K562 (cell line): ENCODE results near the gene TAF4. TPM values are rescaled to one million over a fixed set of nuclear protein-coding genes. Genes with fewer than 3 reads are reported as not detected.

Experiments
- ATAC-seq: fragments of 200-7000 bp; cut with Tn5 transposase; 3 replicates; pipeline ENCODE4 v1.9.1; 2020; ENCODE audit warnings: moderate library complexity
- BruUV-seq: library from RNA; stranded (reverse); fragments of 400-500 nt; replicated peaks from 2 replicates; lab custom pipeline; 2021; lab: Mats Ljungman, UMichigan
- CTCF ChIA-PET: fragments of 300-600 bp; formaldehyde crosslinking; extraction: SDS; loops from one replicate; lab custom pipeline; 2021; ENCODE audit warnings: low intra/inter-chr PET ratio; lab: Yijun Ruan, JAX
- POLR2A ChIA-PET: fragments of 300-600, 350-650 bp; sonication (Branson Sonifier 250); formaldehyde crosslinking; extraction: SDS; loops from one replicate; lab custom pipeline; 2021; ENCODE audit warnings: antibody characterized with exemption, inconsistent platforms; lab: Yijun Ruan, JAX
- DNase-seq, 4 experiments: peaks; one replicate each; pipeline versions ENCODE4 v3.0.0 to v3.0.0-alpha.2; 2011 to 2018; ENCODE audit warnings: low spot score in 3 of 4, mixed read lengths in 3 of 4; ENCODE audit errors: extremely low read depth in 1 of 4
- FAIRE-seq: peaks from 2 replicates; lab custom pipeline; 2011; peaks lifted over from hg19 to GRCh38; lab: Jason Lieb, UNC
- H2AFZ ChIP-seq: 2 replicates; pipeline ENCODE4 v1.6.0; 2011; ENCODE audit warnings: low read depth, low read length, control low read depth, inconsistent platforms
- H3K27ac ChIP-seq: fragments of 200-600 bp; 3 replicates; pipeline ENCODE4 v1.8.0; 2011; ENCODE audit warnings: low read depth, mild to moderate bottlenecking, control low read depth, inconsistent platforms, low read length, moderate library complexity, mixed read lengths; ENCODE audit errors: extremely low read depth
- H3K27me3 ChIP-seq, 2 experiments: fragments of 300-600 bp in 1 of 2; 2 replicates in 1 of 2; 3 replicates in 1 of 2; pipeline versions ENCODE4 v1.6.0 to v1.8.0; 2011; ENCODE audit warnings: inconsistent platforms in 2 of 2, low read length in 2 of 2, mild to moderate bottlenecking in 1 of 2, mixed read lengths in 1 of 2, moderate library complexity in 1 of 2; ENCODE audit not compliant: control insufficient read depth in 2 of 2, insufficient read depth in 2 of 2
- H3K36me3 ChIP-seq: fragments of 300-600 bp; 3 replicates; pipeline ENCODE4 v1.8.0; 2011; ENCODE audit warnings: mild to moderate bottlenecking, low read length, inconsistent platforms; ENCODE audit not compliant: control insufficient read depth, insufficient read depth
- H3K4me1 ChIP-seq, 2 experiments: fragments of 200-600 bp in 1 of 2; replicated peaks in 1 of 2; 2 replicates in 1 of 2; 3 replicates in 1 of 2; pipeline versions ENCODE4 v1.5.1 to v1.8.0; 2011; ENCODE audit warnings: inconsistent platforms in 2 of 2, low read length in 2 of 2, mild to moderate bottlenecking in 1 of 2, mixed read lengths in 1 of 2, moderate library complexity in 1 of 2; ENCODE audit not compliant: control insufficient read depth in 2 of 2, insufficient read depth in 2 of 2
- H3K4me2 ChIP-seq: 2 replicates; pipeline ENCODE4 v1.6.1; 2011; ENCODE audit warnings: low read length, control low read depth, inconsistent platforms, mixed read lengths; ENCODE audit not compliant: insufficient read depth
- H3K4me3 ChIP-seq: fragments of 200-600 bp; sonication (generic), shearing (Covaris generic); 2 replicates; pipeline ENCODE4 v1.5.1; 2016; ENCODE audit warnings: control low read depth, inconsistent platforms
- H3K79me2 ChIP-seq: fragments of 200-600 bp; 3 replicates; pipeline ENCODE4 v1.8.0; 2011; ENCODE audit warnings: low read length, inconsistent platforms; ENCODE audit not compliant: control insufficient read depth, insufficient read depth
- H3K9ac ChIP-seq, 2 experiments: 2 replicates each; pipeline versions ENCODE4 v1.6.0 to v1.6.1; 2011; ENCODE audit warnings: low read depth in 2 of 2, low read length in 2 of 2, control low read depth in 1 of 2, inconsistent platforms in 1 of 2, mild to moderate bottlenecking in 1 of 2, mixed read lengths in 1 of 2; ENCODE audit not compliant: insufficient read depth in 1 of 2
- H3K9me1 ChIP-seq: one replicate; pipeline ENCODE4 v1.6.0; 2011; ENCODE audit warnings: inconsistent platforms, mild to moderate bottlenecking, low read length, moderate library complexity; ENCODE audit not compliant: control insufficient read depth, insufficient read depth
- H3K9me3 ChIP-seq: replicated peaks from 2 replicates; pipeline ENCODE4 v1.5.1; 2011; ENCODE audit warnings: low read depth, low read length, inconsistent platforms; ENCODE audit not compliant: control insufficient read depth, insufficient read depth
- H4K20me1 ChIP-seq: replicated peaks from 2 replicates; pipeline ENCODE4 v1.6.1; 2011; ENCODE audit warnings: low read length, inconsistent platforms, mixed read lengths; ENCODE audit not compliant: control insufficient read depth, insufficient read depth
- BRCA1 ChIP-seq, 2 experiments: fragments of 450-650 bp in 1 of 2; sonication (generic) in 1 of 2; formaldehyde crosslinking in 1 of 2; IDR thresholded peaks; 2 replicates each; pipeline versions ENCODE4 v1.5.0 to v1.6.1; 2017 to 2020; ENCODE audit warnings: mild to moderate bottlenecking in 1 of 2, missing genetic modification reagents in 1 of 2
- BRF1 ChIP-seq: IDR thresholded peaks from 3 replicates; pipeline ENCODE4 v1.6.1; 2011; ENCODE audit warnings: borderline replicate concordance, mild to moderate bottlenecking; ENCODE audit not compliant: insufficient read length; ENCODE audit errors: extremely low read depth
- ELF4 ChIP-seq: fragments of 450-650 bp; formaldehyde crosslinking; IDR thresholded peaks from 2 replicates; pipeline ENCODE4 v1.4.0; 2022; ENCODE audit warnings: missing genetic modification characterization
- GABPB2 ChIP-seq: fragments of 250-450 bp; sonication (Bioruptor Pico); conservative IDR thresholded peaks from 2 replicates; pipeline ENCODE4 v1.5.1; 2021; ENCODE audit warnings: mild to moderate bottlenecking
- HOXB6 ChIP-seq: fragments of 250-450 bp; sonication (Bioruptor Pico); IDR thresholded peaks from 2 replicates; pipeline ENCODE4 v1.5.1; 2022; ENCODE audit warnings: mild to moderate bottlenecking, borderline replicate concordance
- NCOA4 ChIP-seq: fragments of 450-650 bp; IDR thresholded peaks from 2 replicates; pipeline ENCODE4 v1.6.1; 2018; ENCODE audit warnings: mild to moderate bottlenecking; ENCODE audit not compliant: partially characterized antibody
- NFE2L1 ChIP-seq: fragments of 450-650 bp; IDR thresholded peaks from 2 replicates; pipeline ENCODE4 v1.6.1; 2016; ENCODE audit warnings: missing genetic modification characterization, low read depth, mild to moderate bottlenecking, missing compliant biosample characterization, moderate library complexity, borderline replicate concordance
- NR2F6 ChIP-seq: fragments of 450-650 bp; formaldehyde crosslinking; IDR thresholded peaks from 2 replicates; pipeline ENCODE4 v1.4.0; 2020; ENCODE audit warnings: mild to moderate bottlenecking
- WGBS: fragments of 100-300 bp; shearing (Covaris generic); methylation state at CpG from one replicate; pipeline ENCODE4 v1.1.6; 2016; ENCODE audit warnings: low coverage, mixed read lengths; ENCODE audit not compliant: insufficient coverage; ENCODE audit errors: missing lambda C conversion rate; 5-methylcytosine and 5-hydroxymethylcytosine counted together
- in situ Hi-C: fragments of 300-500 bp; cut with MboI; formaldehyde crosslinking; loops from 4 replicates; pipeline ENCODE4 v1.15.0; 2018; ENCODE audit warnings: inconsistent platforms, mixed read lengths
- intact Hi-C: fragments of 100-400 bp; cut with micrococcal nuclease; formaldehyde crosslinking; loops from 2 replicates; pipeline ENCODE4 v1.14.2; 2022
- microRNA counts: library from miRNA; unstranded; fragments of <30 nt; microRNA quantifications from one replicate; lab custom pipeline; 2016
- microRNA-seq: library from miRNA; unstranded; fragments of <30 nt; microRNA quantifications from one replicate; pipeline ENCODE4, GENCODE V29; 2018; ENCODE audit warnings: borderline microRNAs expressed
- polyA plus RNA-seq, 8 experiments: library from polyadenylated mRNA; depleted of rRNA in 4 of 8; stranded (reverse) in 5 of 8; unstranded in 3 of 8; fragments of >200 nt; fragmentation: Nextera tagmentation in 2 of 8; fragmentation: Illumina TruSeq in 1 of 8; extraction: Ambion mirVana in 2 of 8; extraction: Trizol in 1 of 8; gene quantifications; 2 replicates each; pipeline versions ENCODE4 v1.2.1 to v1.2.3, GENCODE V29; 2011 to 2014; ENCODE audit warnings: inconsistent platforms in 1 of 8, missing spikeins in 1 of 8
- small RNA-seq: library from RNA; depleted of rRNA; stranded (forward); fragments of <200 nt; gene quantifications from one replicate; pipeline ENCODE3, GENCODE V24; 2014
- total RNA-seq, 7 experiments: library from RNA; depleted of rRNA in 6 of 7; stranded (reverse); fragments of >200 nt in 6 of 7; fragmentation: Illumina TruSeq in 2 of 7; extraction: Trizol in 2 of 7; gene quantifications; 2 replicates each; pipeline versions ENCODE4 v1.2.1 to v1.2.3, GENCODE V29; 2011 to 2021; ENCODE audit warnings: low replicate concordance in 1 of 7
- TF ChIP-seq, protein P1 (sequence below): sonication (generic); formaldehyde crosslinking; IDR thresholded peaks from 2 replicates; pipeline ENCODE4 v1.8.0; 2022; ENCODE audit warnings: missing genetic modification reagents, mild to moderate bottlenecking, borderline replicate concordance
- TF ChIP-seq, protein P2 (sequence below): fragments of 250-450 bp; sonication (Bioruptor Pico); IDR thresholded peaks from 2 replicates; pipeline ENCODE4 v1.4.0; 2020; ENCODE audit warnings: mild to moderate bottlenecking, moderate library complexity

TAF4 gene
- total and polyA plus RNA-seq, 9 of the 15 experiments (the other 6 are each of a cell fraction or from before 2014, with no cell fraction given), result 0.44 to 28.3 (median 5.6) TPM

GRCh38 chr20:61924858-61925554, 140.7 kb downstream of the TAF4 start:
- no TSS peak for BruUV-seq
- no peak overlapping the region for H3K4me2 ChIP-seq

More at GRCh38 chr20:61924858-61925554, 140.7 kb downstream of the TAF4 start:
- H4K20me1 ChIP-seq, result peaks cover 4% of the 10 kb centered on the region; the same call in 1 of the 2 replicates
- POLR2A ChIA-PET, result no interaction called here
- H3K9me1 ChIP-seq, result no peaks in the 10 kb centered on the region
- TF ChIP-seq, protein P1, sequence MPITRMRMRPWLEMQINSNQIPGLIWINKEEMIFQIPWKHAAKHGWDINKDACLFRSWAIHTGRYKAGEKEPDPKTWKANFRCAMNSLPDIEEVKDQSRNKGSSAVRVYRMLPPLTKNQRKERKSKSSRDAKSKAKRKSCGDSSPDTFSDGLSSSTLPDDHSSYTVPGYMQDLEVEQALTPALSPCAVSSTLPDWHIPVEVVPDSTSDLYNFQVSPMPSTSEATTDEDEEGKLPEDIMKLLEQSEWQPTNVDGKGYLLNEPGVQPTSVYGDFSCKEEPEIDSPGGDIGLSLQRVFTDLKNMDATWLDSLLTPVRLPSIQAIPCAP (CRISPR knock-in tag), result no peak
- TF ChIP-seq, protein P2, sequence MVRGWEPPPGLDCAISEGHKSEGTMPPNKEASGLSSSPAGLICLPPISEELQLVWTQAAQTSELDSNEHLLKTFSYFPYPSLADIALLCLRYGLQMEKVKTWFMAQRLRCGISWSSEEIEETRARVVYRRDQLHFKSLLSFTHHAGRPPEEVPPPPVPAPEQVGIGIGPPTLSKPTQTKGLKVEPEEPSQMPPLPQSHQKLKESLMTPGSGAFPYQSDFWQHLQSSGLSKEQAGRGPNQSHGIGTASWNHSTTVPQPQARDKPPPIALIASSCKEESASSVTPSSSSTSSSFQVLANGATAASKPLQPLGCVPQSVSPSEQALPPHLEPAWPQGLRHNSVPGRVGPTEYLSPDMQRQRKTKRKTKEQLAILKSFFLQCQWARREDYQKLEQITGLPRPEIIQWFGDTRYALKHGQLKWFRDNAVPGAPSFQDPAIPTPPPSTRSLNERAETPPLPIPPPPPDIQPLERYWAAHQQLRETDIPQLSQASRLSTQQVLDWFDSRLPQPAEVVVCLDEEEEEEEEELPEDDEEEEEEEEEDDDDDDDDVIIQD (CRISPR knock-in tag), result no peak
- TF ChIP-seq ELF4 (CRISPR knock-in tag) (no peak), GABPB2 (CRISPR knock-in tag) (no peak), BRCA1 (IDR thresholded peaks at IDR 0.05) (no peak), BRCA1 (CRISPR knock-in tag; IDR thresholded peaks at IDR 0.05) (no peak), HOXB6 (CRISPR knock-in tag) (no peak), BRF1 (no peak), NFE2L1 (tag) (no peak), NR2F6 (no peak), NCOA4 (no peak)
- no peak overlapping the region for H2AFZ ChIP-seq
- H3K79me2 ChIP-seq, result no peaks in the 10 kb centered on the region
- ATAC-seq (no peak), DNase-seq (no peak), FAIRE-seq (no peak)
- H3K4me3 ChIP-seq, result no peak overlapping the region
- no peak overlapping the region for H3K9ac ChIP-seq
- CTCF ChIA-PET, result no interaction called here
- H3K36me3 ChIP-seq, result no peaks in the 10 kb centered on the region
- 12% methylated on average over 26 of the region's 32 CpGs for WGBS
- H3K27me3 ChIP-seq, result peaks cover 24 to 78% of the 10 kb centered on the region in 2 experiments
- intact Hi-C loops (no loop called here), in situ Hi-C loops (no loop called here)
- no peak overlapping the region for H3K27ac ChIP-seq
- H3K4me1 ChIP-seq, result peaks cover 6 to 44% of the 10 kb centered on the region in 2 experiments; a peak in 4 of 5 replicates
- H3K9me3 ChIP-seq, result peaks cover 2% of the 10 kb centered on the region; the same call in 1 of the 2 replicates

MicroRNAs within 50 kb of the gene (microRNA counts, 767-probe panel; counts per million panel counts)
- microRNA hsa-miR-1257 (lab: Ali Mortazavi, UCI) (not detected), microRNA hsa-miR-3195 (lab: Ali Mortazavi, UCI) (1,344 counts per million, percentile 32 among the panel's probes with 10 or more counts)

Small RNA genes lying within 50 kb of the gene (microRNA-seq; reads per million reads assigned to microRNA genes)
- 0.82 reads per million for gene MIR1257
- not detected for gene MIR3195

Small RNA genes lying within 50 kb of the gene (small RNA-seq; reads per million reads assigned to genes)
- gene MIR3195, result not detected

Other genes starting within 250 kb of the TAF4 start
- gene LSM14B, start 56.6 kb upstream of the TAF4 start, total RNA-seq (2014; rRNA removed), result 20.2 and 24.8 TPM in 2 replicates
- gene LSM14B, start 56.6 kb upstream of the TAF4 start, total RNA-seq (2014; rRNA removed; fragmentation: Illumina TruSeq; extraction: Trizol), result 12.8 and 13.1 TPM in 2 replicates
- gene LSM14B, start 56.6 kb upstream of the TAF4 start, total RNA-seq (2015; rRNA removed; fragmentation: Illumina TruSeq; extraction: Trizol), result 21.2 and 21.8 TPM in 2 replicates
- 32.7 and 36.0 TPM in 2 replicates for gene LSM14B, start 56.6 kb upstream of the TAF4 start, total RNA-seq (2021)
- gene LSM14B, start 56.6 kb upstream of the TAF4 start, polyA plus RNA-seq (2011; rRNA removed), result 22.6 and 25.8 TPM in 2 replicates
- 19.5 and 25.0 TPM in 2 replicates for gene LSM14B, start 56.6 kb upstream of the TAF4 start, polyA plus RNA-seq (2014; fragmentation: Illumina TruSeq; extraction: Trizol)
- gene LSM14B, start 56.6 kb upstream of the TAF4 start, polyA plus RNA-seq (2014; fragmentation: Nextera tagmentation; extraction: Ambion mirVana), result under 1 TPM; 0.66 to 0.83 TPM
- 26.5 and 27.8 TPM in 2 replicates for gene LSM14B, start 56.6 kb upstream of the TAF4 start, polyA plus RNA-seq (2014; rRNA removed)
- 490 and 510 TPM in 2 replicates for gene PSMA7, start 77.5 kb upstream of the TAF4 start, total RNA-seq (2014; rRNA removed)
- gene PSMA7, start 77.5 kb upstream of the TAF4 start, total RNA-seq (2014; rRNA removed; fragmentation: Illumina TruSeq; extraction: Trizol), result 263 and 283 TPM in 2 replicates
- 289 and 308 TPM in 2 replicates for gene PSMA7, start 77.5 kb upstream of the TAF4 start, total RNA-seq (2015; rRNA removed; fragmentation: Illumina TruSeq; extraction: Trizol)
- 413 and 431 TPM in 2 replicates for gene PSMA7, start 77.5 kb upstream of the TAF4 start, total RNA-seq (2021)
- 404 and 422 TPM in 2 replicates for gene PSMA7, start 77.5 kb upstream of the TAF4 start, polyA plus RNA-seq (2011; rRNA removed)
- gene PSMA7, start 77.5 kb upstream of the TAF4 start, polyA plus RNA-seq (2014; fragmentation: Illumina TruSeq; extraction: Trizol), result 257 and 356 TPM in 2 replicates
- 100 to 1,000 TPM; 303 to 393 TPM for gene PSMA7, start 77.5 kb upstream of the TAF4 start, polyA plus RNA-seq (2014; fragmentation: Nextera tagmentation; extraction: Ambion mirVana)
- 472 and 507 TPM in 2 replicates for gene PSMA7, start 77.5 kb upstream of the TAF4 start, polyA plus RNA-seq (2014; rRNA removed)
- 17.5 and 22.4 TPM in 2 replicates for gene SS18L1, start 77.9 kb upstream of the TAF4 start, total RNA-seq (2014; rRNA removed)
- 10.8 and 12.8 TPM in 2 replicates for gene SS18L1, start 77.9 kb upstream of the TAF4 start, total RNA-seq (2014; rRNA removed; fragmentation: Illumina TruSeq; extraction: Trizol)
- 15.1 and 15.2 TPM in 2 replicates for gene SS18L1, start 77.9 kb upstream of the TAF4 start, total RNA-seq (2015; rRNA removed; fragmentation: Illumina TruSeq; extraction: Trizol)
- gene SS18L1, start 77.9 kb upstream of the TAF4 start, total RNA-seq (2021), result 21.1 and 21.3 TPM in 2 replicates
- gene SS18L1, start 77.9 kb upstream of the TAF4 start, polyA plus RNA-seq (2011; rRNA removed), result 19.6 and 22.3 TPM in 2 replicates
- gene SS18L1, start 77.9 kb upstream of the TAF4 start, polyA plus RNA-seq (2014; fragmentation: Illumina TruSeq; extraction: Trizol), result 14.9 and 15.3 TPM in 2 replicates
- 1 to 10 TPM; 2.7 to 3.0 TPM for gene SS18L1, start 77.9 kb upstream of the TAF4 start, polyA plus RNA-seq (2014; fragmentation: Nextera tagmentation; extraction: Ambion mirVana)
- 28.3 and 32.6 TPM in 2 replicates for gene SS18L1, start 77.9 kb upstream of the TAF4 start, polyA plus RNA-seq (2014; rRNA removed)
- 44.6 and 63.8 TPM in 2 replicates for gene MTG2, start 117.1 kb upstream of the TAF4 start, total RNA-seq (2014; rRNA removed)
- gene MTG2, start 117.1 kb upstream of the TAF4 start, total RNA-seq (2014; rRNA removed; fragmentation: Illumina TruSeq; extraction: Trizol), result 21.5 and 21.7 TPM in 2 replicates
- gene MTG2, start 117.1 kb upstream of the TAF4 start, total RNA-seq (2015; rRNA removed; fragmentation: Illumina TruSeq; extraction: Trizol), result 39.6 and 44.5 TPM in 2 replicates
- 65.1 and 67.5 TPM in 2 replicates for gene MTG2, start 117.1 kb upstream of the TAF4 start, total RNA-seq (2021)
- 32.3 and 33.1 TPM in 2 replicates for gene MTG2, start 117.1 kb upstream of the TAF4 start, polyA plus RNA-seq (2011; rRNA removed)
- 53.9 and 66.5 TPM in 2 replicates for gene MTG2, start 117.1 kb upstream of the TAF4 start, polyA plus RNA-seq (2014; fragmentation: Illumina TruSeq; extraction: Trizol)
- 1 to 10 TPM; 8.7 to 9.3 TPM for gene MTG2, start 117.1 kb upstream of the TAF4 start, polyA plus RNA-seq (2014; fragmentation: Nextera tagmentation; extraction: Ambion mirVana)
- gene MTG2, start 117.1 kb upstream of the TAF4 start, polyA plus RNA-seq (2014; rRNA removed), result 58.9 and 67.2 TPM in 2 replicates
- not detected in 2 replicates for gene HRH3, start 154.4 kb upstream of the TAF4 start, total RNA-seq (2014; rRNA removed)
- gene HRH3, start 154.4 kb upstream of the TAF4 start, total RNA-seq (2014; rRNA removed; fragmentation: Illumina TruSeq; extraction: Trizol), result not detected in 2 replicates
- gene HRH3, start 154.4 kb upstream of the TAF4 start, total RNA-seq (2015; rRNA removed; fragmentation: Illumina TruSeq; extraction: Trizol), result not detected in 2 replicates
- not detected in 2 replicates for gene HRH3, start 154.4 kb upstream of the TAF4 start, total RNA-seq (2021)
- gene HRH3, start 154.4 kb upstream of the TAF4 start, polyA plus RNA-seq (2011; rRNA removed), result not detected in 2 replicates
- gene HRH3, start 154.4 kb upstream of the TAF4 start, polyA plus RNA-seq (2014; fragmentation: Illumina TruSeq; extraction: Trizol), result not detected in 2 replicates
- not detected for gene HRH3, start 154.4 kb upstream of the TAF4 start, polyA plus RNA-seq (2014; fragmentation: Nextera tagmentation; extraction: Ambion mirVana)
- not detected in 2 replicates for gene HRH3, start 154.4 kb upstream of the TAF4 start, polyA plus RNA-seq (2014; rRNA removed)
- 14.4 and 18.2 TPM in 2 replicates for gene OSBPL2, start 172.6 kb upstream of the TAF4 start, total RNA-seq (2014; rRNA removed)
- 14.0 and 16.1 TPM in 2 replicates for gene OSBPL2, start 172.6 kb upstream of the TAF4 start, total RNA-seq (2014; rRNA removed; fragmentation: Illumina TruSeq; extraction: Trizol)
- 13.0 and 14.1 TPM in 2 replicates for gene OSBPL2, start 172.6 kb upstream of the TAF4 start, total RNA-seq (2015; rRNA removed; fragmentation: Illumina TruSeq; extraction: Trizol)
- gene OSBPL2, start 172.6 kb upstream of the TAF4 start, total RNA-seq (2021), result 23.0 and 25.6 TPM in 2 replicates
- 11.2 and 18.0 TPM in 2 replicates for gene OSBPL2, start 172.6 kb upstream of the TAF4 start, polyA plus RNA-seq (2011; rRNA removed)
- gene OSBPL2, start 172.6 kb upstream of the TAF4 start, polyA plus RNA-seq (2014; fragmentation: Illumina TruSeq; extraction: Trizol), result 19.9 and 21.1 TPM in 2 replicates
- gene OSBPL2, start 172.6 kb upstream of the TAF4 start, polyA plus RNA-seq (2014; fragmentation: Nextera tagmentation; extraction: Ambion mirVana), result 1 to 10 TPM; 2.5 to 3.5 TPM
- gene OSBPL2, start 172.6 kb upstream of the TAF4 start, polyA plus RNA-seq (2014; rRNA removed), result 15.2 and 16.9 TPM in 2 replicates
- 223 and 261 TPM in 2 replicates for gene ADRM1, start 237.1 kb upstream of the TAF4 start, total RNA-seq (2014; rRNA removed)
- gene ADRM1, start 237.1 kb upstream of the TAF4 start, total RNA-seq (2014; rRNA removed; fragmentation: Illumina TruSeq; extraction: Trizol), result 22.5 and 32.1 TPM in 2 replicates
- gene ADRM1, start 237.1 kb upstream of the TAF4 start, total RNA-seq (2015; rRNA removed; fragmentation: Illumina TruSeq; extraction: Trizol), result 125 and 136 TPM in 2 replicates
- 159 and 160 TPM in 2 replicates for gene ADRM1, start 237.1 kb upstream of the TAF4 start, total RNA-seq (2021)
- 57.6 and 67.4 TPM in 2 replicates for gene ADRM1, start 237.1 kb upstream of the TAF4 start, polyA plus RNA-seq (2011; rRNA removed)
- 49.3 and 107 TPM in 2 replicates for gene ADRM1, start 237.1 kb upstream of the TAF4 start, polyA plus RNA-seq (2014; fragmentation: Illumina TruSeq; extraction: Trizol)
- gene ADRM1, start 237.1 kb upstream of the TAF4 start, polyA plus RNA-seq (2014; fragmentation: Nextera tagmentation; extraction: Ambion mirVana), result 10 to 100 TPM in 1 of 2 experiments, 1 to 10 TPM in 1; 5.0 to 21.6 TPM
- 192 and 201 TPM in 2 replicates for gene ADRM1, start 237.1 kb upstream of the TAF4 start, polyA plus RNA-seq (2014; rRNA removed)